GM23248 (cell line): ENCODE measurements around the gene SMIM12.

ENCODE experiments used
- EZH2 ChIP-seq: fragments of 200-600 bp; sonication (generic); IDR thresholded peaks from 2 replicates; pipeline ENCODE4 v1.6.1; 2018; ENCODE audit warnings: antibody characterized with exemption, mild to moderate bottlenecking; ENCODE audit not compliant: insufficient read depth, poor library complexity, severe bottlenecking
- EZH2phosphoT487 ChIP-seq: fragments of 200-600 bp; sonication (generic); IDR thresholded peaks from 2 replicates; pipeline ENCODE4 v1.6.1; 2018; ENCODE audit warnings: antibody characterized with exemption, moderate library complexity, mild to moderate bottlenecking, low read depth; ENCODE audit not compliant: insufficient read depth

DNA sequence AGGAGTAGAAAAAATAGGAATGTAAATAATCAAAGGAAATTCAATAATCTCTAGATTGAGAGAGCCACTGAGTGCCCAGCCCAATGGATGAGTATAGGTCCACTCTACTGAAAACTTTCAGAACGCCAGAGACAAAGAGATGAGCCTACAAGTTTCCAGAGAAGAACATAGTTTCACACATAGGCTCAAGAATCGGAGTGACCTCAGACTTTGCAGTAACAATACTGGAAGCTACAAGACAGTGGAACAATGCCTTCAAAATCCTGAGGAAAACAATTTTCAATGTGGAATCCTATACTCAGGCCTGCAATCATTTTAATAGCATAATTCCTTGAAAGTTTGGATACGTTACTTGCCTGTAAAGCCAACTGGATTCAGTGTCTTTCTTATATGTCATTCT is 55.8 kb downstream of the SMIM12 start:
- TF ChIP-seq EZH2 (no peak), EZH2phosphoT487 (no peak)
